ENCODE measurements around the gene DYNC2H1.

Gene DYNC2H1

GRCh38 chr11:103528046-103528445 lies 418.8 kb downstream of the DYNC2H1 start:
- Histone ChIP-seq H3K27me3 (ENCODE audit: insufficient read depth, poor library complexity, severe bottlenecking) (peaks cover 6% of the 10 kb centered on the region), H3K4me3 (replicated peaks; ENCODE audit: insufficient read depth, low read length) (no peak overlapping the region), H3K27ac (replicated peaks) (no peak overlapping the region)
- DNase-seq (ENCODE audit: low read depth in 1 of 2, low spot score in 1 of 2), result no peak
- TF ChIP-seq CTCF (IDR thresholded peaks at IDR 0.05; ENCODE audit: insufficient read depth, low read length), result no peak
- TF ChIP-seq POLR2AphosphoS5 (IDR thresholded peaks at IDR 0.05; ENCODE audit: low read depth), result no peak
- no peak for TF ChIP-seq SPI1 (IDR thresholded peaks at IDR 0.05; ENCODE audit: borderline replicate concordance, low read depth)
- TF ChIP-seq REST (IDR thresholded peaks at IDR 0.05; ENCODE audit: insufficient replicate concordance, low read depth), result no peak
- no peak for TF ChIP-seq GABPA (IDR thresholded peaks at IDR 0.05; ENCODE audit: low read depth)

- Histone ChIP-seq H3K4me3 (replicated peaks; ENCODE audit: insufficient read depth, low read length) (no peak overlapping the region), H3K27ac (replicated peaks) (no peak overlapping the region), H3K27me3 (ENCODE audit: insufficient read depth, poor library complexity, severe bottlenecking) (peaks cover 6% of the 10 kb centered on the region)
- TF ChIP-seq CTCF (IDR thresholded peaks at IDR 0.05; ENCODE audit: insufficient read depth, low read length) (no peak), GABPA (IDR thresholded peaks at IDR 0.05; ENCODE audit: low read depth) (no peak), POLR2AphosphoS5 (IDR thresholded peaks at IDR 0.05; ENCODE audit: low read depth) (no peak), REST (IDR thresholded peaks at IDR 0.05; ENCODE audit: insufficient replicate concordance, low read depth) (no peak), SPI1 (IDR thresholded peaks at IDR 0.05; ENCODE audit: borderline replicate concordance, low read depth) (no peak)
- no peak for DNase-seq (ENCODE audit: low read depth in 1 of 2, low spot score in 1 of 2)
Measured at GRCh38 chr11:103528596-103528995, 419.4 kb downstream of the DYNC2H1 start.

- H3K4me3 ChIP-seq (replicated peaks; ENCODE audit: insufficient read depth, low read length), result no peak overlapping the region
- peaks cover 4% of the 10 kb centered on the region for H3K27me3 ChIP-seq (ENCODE audit: insufficient read depth, poor library complexity, severe bottlenecking)
- DNase-seq (ENCODE audit: low read depth in 1 of 2, low spot score in 1 of 2), result no peak
- no peak overlapping the region for H3K27ac ChIP-seq (replicated peaks)
- TF ChIP-seq GABPA (IDR thresholded peaks at IDR 0.05; ENCODE audit: low read depth), result no peak
- no peak for TF ChIP-seq REST (IDR thresholded peaks at IDR 0.05; ENCODE audit: insufficient replicate concordance, low read depth)
- no peak for TF ChIP-seq CTCF (IDR thresholded peaks at IDR 0.05; ENCODE audit: insufficient read depth, low read length)
Measured at GRCh38 chr11:103529181-103529684, 420.0 kb downstream of the DYNC2H1 start.

Data from HL-60 (cell line).